GM12878 (cell line): ENCODE results near the gene PLCB2. TPM values are rescaled to one million over a fixed set of nuclear protein-coding genes. Genes with fewer than 3 reads are reported as not detected.

Experiments
- ATAC-seq: fragments of 200-7000 bp; cut with Tn5 transposase; 3 replicates; pipeline ENCODE4 v1.9.1; 2020; ENCODE audit warnings: mild to moderate bottlenecking, moderate library complexity
- BruUV-seq: library from RNA; stranded (reverse); fragments of 400-500 nt; replicated peaks from 2 replicates; lab custom pipeline; 2021; lab: Mats Ljungman, UMichigan
- CTCF ChIA-PET: fragments of 300-600 bp; sonication (Branson Sonifier 250); formaldehyde crosslinking; extraction: SDS; loops from one replicate; lab custom pipeline; 2021; ENCODE audit warnings: inconsistent platforms; lab: Yijun Ruan, JAX
- POLR2A ChIA-PET: fragments of 350-600 bp; formaldehyde crosslinking; extraction: SDS; loops from one replicate; lab custom pipeline; 2021; ENCODE audit warnings: inconsistent platforms; lab: Charles Lee
- RAD21 ChIA-PET: fragments of 300-600 bp; sonication (Branson Sonifier 250); formaldehyde crosslinking; loops from one replicate; lab custom pipeline; 2023; ENCODE audit warnings: antibody characterized with exemption; ENCODE audit not compliant: unreplicated experiment; lab: Charles Lee
- SMC1A ChIA-PET: fragments of 300-600 bp; sonication (Branson Sonifier 250); formaldehyde crosslinking; loops from one replicate; lab custom pipeline; 2023; ENCODE audit not compliant: unreplicated experiment, uncharacterized antibody; lab: Charles Lee
- DNase-seq: peaks from one replicate; pipeline ENCODE4 v3.0.0-alpha.2; 2011; ENCODE audit warnings: low read depth, low spot score
- FAIRE-seq: peaks from 3 replicates; lab custom pipeline; 2011; peaks lifted over from hg19 to GRCh38; lab: Jason Lieb, UNC
- H2AFZ ChIP-seq: 2 replicates; pipeline ENCODE4 v1.6.0; 2011; ENCODE audit warnings: low read depth, low read length, control low read depth; ENCODE audit not compliant: control insufficient read depth
- H3K27ac ChIP-seq: 2 replicates; pipeline ENCODE4 v1.5.1; 2011; ENCODE audit warnings: control low read depth; ENCODE audit not compliant: control insufficient read depth, insufficient read depth
- H3K27me3 ChIP-seq, 2 experiments: replicated peaks in 1 of 2; 2 replicates each; pipeline versions ENCODE4 v1.6.0 to v1.6.1; 2011; ENCODE audit warnings: low read length in 1 of 2; ENCODE audit not compliant: control insufficient read depth in 2 of 2, insufficient read depth in 2 of 2
- H3K36me3 ChIP-seq, 2 experiments: 2 replicates each; pipeline ENCODE4 v1.5.1; 2011; ENCODE audit warnings: low read length in 1 of 2; ENCODE audit not compliant: control insufficient read depth in 2 of 2, insufficient read depth in 2 of 2
- H3K4me1 ChIP-seq: 2 replicates; pipeline ENCODE4 v1.6.1; 2011; ENCODE audit warnings: mild to moderate bottlenecking, low read length, moderate library complexity, mixed read lengths; ENCODE audit not compliant: control insufficient read depth, insufficient read depth
- H3K4me2 ChIP-seq: 2 replicates; pipeline ENCODE4 v1.6.0; 2011; ENCODE audit warnings: control low read depth; ENCODE audit not compliant: control insufficient read depth, insufficient read depth
- H3K4me3 ChIP-seq: fragments of 200-600 bp; sonication (generic); 2 replicates; pipeline ENCODE4 v1.5.1; 2016
- H3K79me2 ChIP-seq: 2 replicates; pipeline ENCODE4 v1.6.0; 2011; ENCODE audit warnings: low read length; ENCODE audit not compliant: control insufficient read depth, insufficient read depth
- H3K9ac ChIP-seq: 2 replicates; pipeline ENCODE4 v1.8.0; 2011; ENCODE audit warnings: low read length, control low read depth, mixed read lengths; ENCODE audit not compliant: control insufficient read depth, insufficient read depth
- H3K9me3 ChIP-seq: replicated peaks from 3 replicates; pipeline ENCODE4 v1.5.1; 2011; ENCODE audit warnings: mild to moderate bottlenecking, low read length; ENCODE audit not compliant: control insufficient read depth, insufficient read depth
- H4K20me1 ChIP-seq: 2 replicates; pipeline ENCODE4 v1.6.0; 2011; ENCODE audit not compliant: control insufficient read depth, insufficient read depth
- BACH1 ChIP-seq: fragments of 450-650 bp; IDR thresholded peaks from 2 replicates; pipeline ENCODE4 v1.6.1; 2017; ENCODE audit warnings: mild to moderate bottlenecking, borderline replicate concordance
- BCLAF1 ChIP-seq: fragments of 450-650 bp; IDR thresholded peaks from 2 replicates; pipeline ENCODE4 v1.6.1; 2017; ENCODE audit warnings: antibody characterized with exemption, mild to moderate bottlenecking, moderate library complexity
- CBX3 ChIP-seq: fragments of 200-600 bp; sonication (generic); IDR thresholded peaks from 2 replicates; pipeline ENCODE4 v1.6.1; 2016; ENCODE audit warnings: low read depth, borderline replicate concordance
- MEF2B ChIP-seq: fragments of 450-650 bp; IDR thresholded peaks from 2 replicates; pipeline ENCODE4 v1.6.1; 2018; ENCODE audit warnings: mild to moderate bottlenecking, moderate library complexity; ENCODE audit not compliant: partially characterized antibody, poor library complexity, severe bottlenecking
- NR2C2 ChIP-seq: IDR thresholded peaks from 2 replicates; pipeline ENCODE4 v1.6.1; 2011; ENCODE audit warnings: borderline replicate concordance, low read depth; ENCODE audit not compliant: control insufficient read depth, insufficient read length
- NRF1 ChIP-seq: conservative IDR thresholded peaks from 2 replicates; pipeline ENCODE4 v1.6.1; 2011; ENCODE audit warnings: mild to moderate bottlenecking, low read depth, low read length, improper control_type of control experiment
- SMARCA5 ChIP-seq: fragments of 450-650 bp; IDR thresholded peaks from 2 replicates; pipeline ENCODE4 v1.6.1; 2017; ENCODE audit warnings: mild to moderate bottlenecking
- WGBS: methylation state at CpG from one replicate; pipeline ENCODE4 v1.1.6; 2016; ENCODE audit warnings: low lambda C conversion rate; ENCODE audit not compliant: insufficient replicate concordance, insufficient coverage; ENCODE audit errors: missing lambda C conversion rate; 5-methylcytosine and 5-hydroxymethylcytosine counted together
- in situ Hi-C: fragments of 300-500 bp; cut with MboI; formaldehyde crosslinking; loops from 9 replicates; pipeline ENCODE4 v1.14.3; 2018; ENCODE audit warnings: mixed read lengths
- intact Hi-C: fragments of 100-400 bp; cut with micrococcal nuclease; formaldehyde crosslinking; loops from one replicate; pipeline ENCODE4 v1.14.2; 2022; ENCODE audit not compliant: unreplicated experiment
- polyA plus RNA-seq, 11 experiments: library from polyadenylated mRNA; depleted of rRNA in 4 of 11; unstranded in 6 of 11; stranded (reverse) in 5 of 11; fragments of >200 nt; fragmentation: Nextera tagmentation in 4 of 11; fragmentation: Illumina TruSeq in 1 of 11; extraction: Ambion mirVana in 4 of 11; extraction: Trizol in 1 of 11; gene quantifications; 1 replicate in 1 of 11; 2 replicates in 10 of 11; pipeline versions ENCODE4 v1.2.1 to v1.2.3, GENCODE V29; 2011 to 2016; ENCODE audit warnings: inconsistent platforms in 2 of 11, missing spikeins in 2 of 11, low read depth in 1 of 11
- total RNA-seq, 4 experiments: library from RNA; depleted of rRNA in 3 of 4; stranded (reverse); fragments of >200 nt in 3 of 4; fragmentation: Illumina TruSeq in 1 of 4; extraction: Trizol in 1 of 4; gene quantifications; 2 replicates each; pipeline versions ENCODE4 v1.2.1 to v1.2.3, GENCODE V29; 2013 to 2021

PLCB2 gene
- total and polyA plus RNA-seq, 10 of the 15 experiments (the other 5 are each of a cell fraction or from before 2014, with no cell fraction given): 1.2 to 39.4 (median 10.7) TPM

- no peak for TF ChIP-seq BCLAF1
- TF ChIP-seq BACH1: no peak
- no peak for TF ChIP-seq SMARCA5
Observed at GRCh38 chr15:40307421-40308211, at the start of gene PLCB2 (continued).

GRCh38 chr15:40357246-40357645 lies 49.5 kb upstream of the PLCB2 start:
- Histone ChIP-seq H4K20me1 (no peaks in the 10 kb centered on the region), H2AFZ (no peak overlapping the region), H3K4me2 (no peak overlapping the region), H3K4me3 (no peak overlapping the region)
- 0% methylated on average over 1 of the region's 1 CpG for WGBS
- in situ Hi-C loops: loop anchor here (5.0 kb wide), 1 partner anchor 50 kb away; the partner anchor contains the start of gene PLCB2
- no peak for ATAC-seq
- TF ChIP-seq MEF2B (no peak), CBX3 (no peak), NRF1 (no peak), NR2C2 (no peak), BACH1 (no peak)
- TF ChIP-seq, all 136 proteins: peak for 0
- no peak for DNase-seq
- no peaks in the 10 kb centered on the region for H3K36me3 ChIP-seq
- SMC1A ChIA-PET: interaction anchor here (0.7 kb wide), 1 partner anchor 51 kb away, joined by 3 read pairs; no protein-coding TSS in a partner anchor
- CTCF ChIA-PET: interaction anchor here (1.3 to 1.9 kb wide), 3 partner anchors 13 to 140 kb away, joined by 4 to 5 read pairs (median 4); no protein-coding TSS in a partner anchor
- intact Hi-C loops: no loop called here
- FAIRE-seq: no peak
- H3K27ac ChIP-seq: no peak overlapping the region
- BruUV-seq: no TSS peak
- RAD21 ChIA-PET: no interaction called here
- no peaks in the 10 kb centered on the region for H3K79me2 ChIP-seq
- H3K9me3 ChIP-seq: no peaks in the 10 kb centered on the region
- H3K27me3 ChIP-seq: peaks cover 0 to 6% of the 10 kb centered on the region in 2 experiments; a peak in 3 of 4 replicates
- no peak overlapping the region for H3K9ac ChIP-seq
- peaks cover 5% of the 10 kb centered on the region; the same call in 1 of the 2 replicates for H3K4me1 ChIP-seq
- POLR2A ChIA-PET: no interaction called here
